Gastrocnemius medialis (tissue), 4 donors: ENCODE measurements around the gene ZFHX3. TPM values are rescaled to one million over a fixed set of nuclear protein-coding genes. Genes with fewer than 3 reads are reported as not detected.

Experiments
- ATAC-seq, 2 donors: fragments of 150-250 bp; one replicate each; pipeline ENCODE4 v1.9.1; 2016
- DNase-seq, 2 donors: peaks; one replicate each; pipeline ENCODE4 v3.0.0-alpha.2; 2019
- H3K27ac ChIP-seq, 4 donors: fragments of 200-600 bp; sonication (generic); 1 replicate in 1 of 4; 2 replicates in 3 of 4; pipeline ENCODE4 v1.5.1; 2016 to 2018; ENCODE audit warnings: mild to moderate bottlenecking in 2 of 4, moderate library complexity in 1 of 4
- H3K27me3 ChIP-seq, 3 donors: fragments of 200-600 bp; sonication (generic) in 2 of 3; 1 replicate in 1 of 3; 2 replicates in 2 of 3; pipeline versions ENCODE4 v1.5.1 to v1.6.0; 2016 to 2019; ENCODE audit warnings: mild to moderate bottlenecking in 1 of 3, moderate library complexity in 1 of 3
- H3K36me3 ChIP-seq, 2 donors: fragments of 200-600 bp; sonication (generic) in 1 of 2; one replicate each; pipeline ENCODE4 v1.5.1; 2017 to 2018
- H3K4me1 ChIP-seq, 2 donors: fragments of 200-600 bp; sonication (generic) in 1 of 2; one replicate each; pipeline ENCODE4 v1.5.1; 2016 to 2017; ENCODE audit warnings: mild to moderate bottlenecking in 2 of 2
- H3K4me3 ChIP-seq, 4 donors: fragments of 200-600 bp; sonication (generic) in 3 of 4; 1 replicate in 1 of 4; 2 replicates in 3 of 4; pipeline ENCODE4 v1.5.1; 2016 to 2019; ENCODE audit warnings: mild to moderate bottlenecking in 2 of 4
- H3K9me3 ChIP-seq, 3 donors: fragments of 200-600 bp; sonication (generic) in 2 of 3; 1 replicate in 1 of 3; 2 replicates in 2 of 3; pipeline ENCODE4 v1.5.1; 2016 to 2019
- POLR2A ChIP-seq, 2 donors: fragments of 450-650 bp; IDR thresholded peaks; one replicate each; pipeline ENCODE4 v1.6.1; 2017; ENCODE audit warnings: antibody characterized with exemption in 2 of 2, mild to moderate bottlenecking in 2 of 2, moderate library complexity in 2 of 2
- in situ Hi-C, 4 donors: fragments of 200-750 bp; cut with MboI; loops; one replicate each; pipeline versions ENCODE4 v1.15.0 to v1.8.0; 2017; ENCODE audit warnings: low sequenced_read_pairs in 4 of 4
- intact Hi-C: fragments of 100-400 bp; cut with DNase I; formaldehyde crosslinking; loops from one replicate; pipeline ENCODE4 v1.15.1; 2023; ENCODE audit warnings: low total_unique reads
- total RNA-seq, 4 donors: library from RNA; depleted of rRNA; stranded (reverse); fragments of >200 nt; gene quantifications; one replicate each; pipeline versions ENCODE4 v1.1.0 to v1.2.3, GENCODE V29; 2016
- TF ChIP-seq, protein P1 (sequence below), 5 experiments: fragments of 450-650 bp in 3 of 5; fragments of 200-600 bp in 2 of 5; sonication (generic) in 2 of 5; IDR thresholded peaks in 4 of 5; conservative IDR thresholded peaks in 1 of 5; 1 replicate in 4 of 5; 2 replicates in 1 of 5; pipeline ENCODE4 v1.5.1; 2016 to 2019; ENCODE audit warnings: antibody characterized with exemption in 5 of 5, mild to moderate bottlenecking in 3 of 5, moderate library complexity in 3 of 5

ZFHX3 gene
- total RNA-seq, 4 donors from 2014 or later: 14.0 to 28.5 (median 27.3) TPM

DNA sequence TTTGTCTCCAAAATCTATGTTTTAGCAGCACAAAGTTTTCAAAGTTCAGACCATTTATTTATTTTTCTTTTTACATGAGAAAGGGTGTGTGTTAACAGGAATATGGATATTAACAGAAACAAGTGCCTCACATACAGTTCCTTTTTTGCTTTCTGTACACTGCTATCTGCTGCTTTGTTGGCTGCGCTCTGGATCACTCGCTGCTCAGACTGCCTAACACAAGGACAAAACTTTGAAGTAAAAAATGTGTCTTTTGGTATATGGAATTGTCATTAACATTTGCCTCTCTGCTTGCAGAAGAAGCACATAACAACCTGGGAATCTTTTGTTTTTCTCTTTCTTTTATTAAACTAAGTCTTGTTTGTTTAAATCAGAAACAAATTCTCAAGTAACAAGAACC, 262.8 kb downstream of the ZFHX3 start:
- Histone ChIP-seq H3K4me3 (no peak overlapping the region), H3K27ac (no peak overlapping the region), H3K36me3 (peaks cover 0 to 7% of the 10 kb centered on the region in 2 donors), H3K9me3 (no peaks in the 10 kb centered on the region), H3K4me1 (peaks cover 3% of the 10 kb centered on the region in 2 donors), H3K27me3 (no peaks in the 10 kb centered on the region)
- ATAC-seq: no peak
- DNase-seq: no peak
- intact Hi-C loops (no loop called here), in situ Hi-C loops (no loop called here)
- TF ChIP-seq, protein P1, sequence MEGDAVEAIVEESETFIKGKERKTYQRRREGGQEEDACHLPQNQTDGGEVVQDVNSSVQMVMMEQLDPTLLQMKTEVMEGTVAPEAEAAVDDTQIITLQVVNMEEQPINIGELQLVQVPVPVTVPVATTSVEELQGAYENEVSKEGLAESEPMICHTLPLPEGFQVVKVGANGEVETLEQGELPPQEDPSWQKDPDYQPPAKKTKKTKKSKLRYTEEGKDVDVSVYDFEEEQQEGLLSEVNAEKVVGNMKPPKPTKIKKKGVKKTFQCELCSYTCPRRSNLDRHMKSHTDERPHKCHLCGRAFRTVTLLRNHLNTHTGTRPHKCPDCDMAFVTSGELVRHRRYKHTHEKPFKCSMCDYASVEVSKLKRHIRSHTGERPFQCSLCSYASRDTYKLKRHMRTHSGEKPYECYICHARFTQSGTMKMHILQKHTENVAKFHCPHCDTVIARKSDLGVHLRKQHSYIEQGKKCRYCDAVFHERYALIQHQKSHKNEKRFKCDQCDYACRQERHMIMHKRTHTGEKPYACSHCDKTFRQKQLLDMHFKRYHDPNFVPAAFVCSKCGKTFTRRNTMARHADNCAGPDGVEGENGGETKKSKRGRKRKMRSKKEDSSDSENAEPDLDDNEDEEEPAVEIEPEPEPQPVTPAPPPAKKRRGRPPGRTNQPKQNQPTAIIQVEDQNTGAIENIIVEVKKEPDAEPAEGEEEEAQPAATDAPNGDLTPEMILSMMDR (IDR thresholded peaks at IDR 0.05 in 4 of 5, conservative IDR thresholded peaks at IDR 0.05 in 1 of 5): no peak
- TF ChIP-seq POLR2A (IDR thresholded peaks at IDR 0.05): no peak

DNA sequence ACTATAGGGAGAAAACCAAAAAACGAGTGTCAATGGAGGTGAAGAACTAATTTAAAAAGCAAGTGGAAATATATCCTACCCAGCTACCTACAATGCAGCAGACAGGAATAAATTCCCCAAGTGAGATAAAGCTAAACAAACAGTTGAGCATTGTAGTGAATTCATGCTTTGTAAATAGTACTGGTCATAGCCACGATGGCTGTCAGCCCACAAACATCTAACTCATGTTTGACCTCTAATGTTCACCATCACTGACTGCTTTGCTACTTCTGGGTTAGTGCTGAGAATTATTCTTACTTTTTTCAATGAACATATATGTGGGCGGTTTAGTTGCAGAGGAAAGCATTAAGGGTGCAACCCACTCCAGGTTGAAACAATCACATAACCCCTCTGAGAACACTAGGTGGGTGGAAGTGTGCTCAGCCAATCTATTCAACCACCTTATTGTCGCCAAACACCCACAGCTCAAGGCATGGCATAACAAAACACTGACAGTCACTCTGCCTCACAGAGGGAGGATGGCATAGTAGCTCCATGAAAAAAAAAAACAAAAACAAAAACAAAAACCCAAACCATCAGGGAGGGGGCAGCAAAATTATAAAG, 264.1 kb downstream of the ZFHX3 start:
- intact Hi-C loops (loop anchor here (5.0 kb wide), 1 partner anchor 408 kb away; no protein-coding TSS in a partner anchor), in situ Hi-C loops (no loop called here)
- Histone ChIP-seq H3K4me1 (peaks cover 0 to 3% of the 10 kb centered on the region in 2 donors), H3K27me3 (no peaks in the 10 kb centered on the region), H3K36me3 (peaks cover 0 to 7% of the 10 kb centered on the region in 2 donors), H3K4me3 (no peak overlapping the region), H3K9me3 (no peaks in the 10 kb centered on the region), H3K27ac (no peak overlapping the region)
- TF ChIP-seq, protein P1 (IDR thresholded peaks at IDR 0.05 in 4 of 5, conservative IDR thresholded peaks at IDR 0.05 in 1 of 5): no peak
- ATAC-seq: no peak
- no peak for DNase-seq

DNA sequence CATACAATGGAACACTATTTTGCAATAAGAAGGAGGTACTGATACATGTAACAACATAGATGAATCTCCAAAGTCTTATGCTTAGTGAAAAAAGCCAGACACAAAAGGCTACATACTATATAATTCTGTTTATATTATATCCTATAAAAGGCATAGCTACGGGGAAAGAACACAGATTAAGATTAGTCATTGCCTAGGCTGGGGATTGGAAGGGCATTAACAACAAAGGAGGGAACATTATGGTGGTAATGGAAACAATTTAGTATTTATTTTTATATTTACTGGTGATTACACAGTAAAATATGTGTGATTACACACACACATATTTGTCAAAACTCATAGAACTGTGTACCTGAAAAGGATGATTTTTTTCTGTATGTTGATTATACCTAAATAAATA, 278.1 kb downstream of the ZFHX3 start:
- Histone ChIP-seq H3K9me3 (no peaks in the 10 kb centered on the region), H3K27me3 (no peaks in the 10 kb centered on the region), H3K4me3 (no peak overlapping the region), H3K4me1 (no peaks in the 10 kb centered on the region), H3K36me3 (no peaks in the 10 kb centered on the region), H3K27ac (no peak overlapping the region)
- DNase-seq: no peak
- no peak for ATAC-seq
- TF ChIP-seq POLR2A (IDR thresholded peaks at IDR 0.05): no peak
- TF ChIP-seq, protein P1 (IDR thresholded peaks at IDR 0.05 in 4 of 5, conservative IDR thresholded peaks at IDR 0.05 in 1 of 5): no peak
- intact Hi-C loops (no loop called here), in situ Hi-C loops (no loop called here)

DNA sequence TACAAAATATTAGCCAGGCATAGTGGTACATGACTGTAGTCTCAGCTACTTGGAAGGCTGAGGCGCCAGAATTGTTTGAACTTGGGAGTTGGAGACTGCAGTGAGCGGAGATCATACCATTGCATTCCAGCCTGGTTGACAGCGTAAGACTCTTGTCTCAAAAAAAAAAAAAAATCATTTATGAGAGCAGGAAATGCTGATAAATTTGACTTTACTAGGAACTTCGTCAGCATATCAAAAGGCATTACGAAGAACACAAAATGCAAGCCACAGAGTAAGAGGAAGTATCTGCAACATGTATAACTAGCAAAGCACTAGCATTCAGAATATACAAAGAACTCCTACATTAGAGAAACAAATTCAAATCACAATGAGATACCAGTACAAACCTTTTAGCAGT, 279.3 kb downstream of the ZFHX3 start:
- no peak for DNase-seq
- in situ Hi-C loops (no loop called here), intact Hi-C loops (no loop called here)
- Histone ChIP-seq H3K4me1 (no peaks in the 10 kb centered on the region), H3K9me3 (no peaks in the 10 kb centered on the region), H3K36me3 (no peaks in the 10 kb centered on the region), H3K27me3 (no peaks in the 10 kb centered on the region), H3K4me3 (no peak overlapping the region), H3K27ac (no peak overlapping the region)
- no peak for TF ChIP-seq POLR2A (IDR thresholded peaks at IDR 0.05)
- TF ChIP-seq, protein P1 (IDR thresholded peaks at IDR 0.05 in 4 of 5, conservative IDR thresholded peaks at IDR 0.05 in 1 of 5): no peak
- ATAC-seq: no peak

DNA sequence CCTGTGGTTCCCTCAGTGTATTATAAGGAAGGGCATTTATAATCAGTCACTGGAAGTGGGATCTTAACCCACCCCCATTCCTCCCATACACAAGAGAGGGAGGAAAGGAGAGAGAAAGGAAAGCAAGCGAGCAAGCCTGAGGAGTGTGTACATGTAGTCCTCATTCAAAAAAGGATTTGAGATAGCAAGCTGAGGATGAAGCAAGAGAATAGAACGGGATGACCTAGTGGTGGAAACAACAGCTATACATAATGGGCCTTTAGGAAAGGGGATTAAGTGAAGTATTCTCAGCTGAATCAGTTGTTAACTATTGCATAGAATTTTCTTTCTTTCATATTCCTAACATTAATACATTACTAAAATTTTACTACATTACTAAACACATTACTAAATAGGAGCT, 281.4 kb downstream of the ZFHX3 start:
- Histone ChIP-seq H3K4me1 (no peaks in the 10 kb centered on the region), H3K27ac (no peak overlapping the region), H3K27me3 (no peaks in the 10 kb centered on the region), H3K9me3 (no peaks in the 10 kb centered on the region), H3K36me3 (no peaks in the 10 kb centered on the region), H3K4me3 (no peak overlapping the region)
- TF ChIP-seq, protein P1 (IDR thresholded peaks at IDR 0.05 in 4 of 5, conservative IDR thresholded peaks at IDR 0.05 in 1 of 5): no peak
- DNase-seq (no peak), ATAC-seq (no peak)
- in situ Hi-C loops (no loop called here), intact Hi-C loops (no loop called here)
